ENCODE measurements around the gene TTC39B.
A peak's percentile ranks its signal among the peaks of the same experiment; 100 is the strongest.
"Not testable (repeated sequence)": the region's sequence is repeated elsewhere in the genome, so short reads cannot be mapped to it uniquely, and the experiment has no call there.

TTC39B gene

GRCh38 chr9:15319661-15320060 is 12.6 kb upstream of the TTC39B start:
- peaks cover 2 to 12% (median 6%) of the 10 kb centered on the region in 5 experiments for H3K9me3 ChIP-seq (ENCODE audit: control extremely low read depth in 1 of 5, control insufficient read depth in 4 of 5, insufficient read depth in 2 of 5, low read depth in 1 of 5, low read length in 4 of 5)
- H3K27me3 ChIP-seq (replicated peaks in 2 of 5; ENCODE audit: control insufficient read depth in 4 of 5, insufficient read depth in 5 of 5, low read length in 4 of 5); H3K36me3 ChIP-seq (ENCODE audit: control insufficient read depth in 4 of 4, insufficient read depth in 4 of 4, low read length in 3 of 4); H3K4me3 ChIP-seq (ENCODE audit: control insufficient read depth in 1 of 7, extremely low read depth in 1 of 7, insufficient read depth in 4 of 7, low read depth in 2 of 7, low read length in 6 of 7); H3K4me1 ChIP-seq (ENCODE audit: control extremely low read depth in 1 of 4, control insufficient read depth in 4 of 4, insufficient read depth in 4 of 4, low read length in 3 of 4); H3K27ac ChIP-seq (ENCODE audit: insufficient read depth in 1 of 2, low read depth in 1 of 2, low read length in 2 of 2, poor library complexity in 1 of 2, severe bottlenecking in 2 of 2): not testable (repeated sequence)
- peak in 2 of 3 donors; percentile 63 to 80 for DNase-seq
- WGBS (ENCODE audit: insufficient coverage) = 48% methylated on average over 3 of the region's 9 CpGs
- ChIA-PET CTCF (interaction anchor here (1.0 kb wide), 1 partner anchor 102 kb away, joined by 3 read pairs; no protein-coding TSS in a partner anchor), POLR2A (interaction anchor here (0.6 kb wide), 1 partner anchor 113 kb away, joined by 3 read pairs; no protein-coding TSS in a partner anchor)

GRCh38 chr9:15317836-15318235 is 10.8 kb upstream of the TTC39B start:
- WGBS (ENCODE audit: insufficient coverage) = 94% methylated on average over 3 of the region's 4 CpGs
- Histone ChIP-seq H3K27ac (ENCODE audit: insufficient read depth in 1 of 2, low read depth in 1 of 2, low read length in 2 of 2, poor library complexity in 1 of 2, severe bottlenecking in 2 of 2) (no peak overlapping the region), H3K36me3 (ENCODE audit: control insufficient read depth in 4 of 4, insufficient read depth in 4 of 4, low read length in 3 of 4) (no peaks in the 10 kb centered on the region), H3K4me3 (ENCODE audit: control insufficient read depth in 1 of 7, extremely low read depth in 1 of 7, insufficient read depth in 4 of 7, low read depth in 2 of 7, low read length in 6 of 7) (no peak overlapping the region), H3K4me1 (ENCODE audit: control extremely low read depth in 1 of 4, control insufficient read depth in 4 of 4, insufficient read depth in 4 of 4, low read length in 3 of 4) (peaks cover 0 to 2% (median 0%) of the 10 kb centered on the region in 4 experiments), H3K27me3 (replicated peaks in 2 of 5; ENCODE audit: control insufficient read depth in 4 of 5, insufficient read depth in 5 of 5, low read length in 4 of 5) (no peaks in the 10 kb centered on the region), H3K9me3 (ENCODE audit: control extremely low read depth in 1 of 5, control insufficient read depth in 4 of 5, insufficient read depth in 2 of 5, low read depth in 1 of 5, low read length in 4 of 5) (peaks cover 0 to 8% (median 2%) of the 10 kb centered on the region in 5 experiments)
- CTCF ChIA-PET = interaction anchor here (0.6 to 2.0 kb wide), 3 partner anchors 38 to 492 kb away, joined by 3 to 7 read pairs (median 3); no protein-coding TSS in a partner anchor
- no peak for DNase-seq
- POLR2A ChIA-PET = no interaction called here

DNA sequence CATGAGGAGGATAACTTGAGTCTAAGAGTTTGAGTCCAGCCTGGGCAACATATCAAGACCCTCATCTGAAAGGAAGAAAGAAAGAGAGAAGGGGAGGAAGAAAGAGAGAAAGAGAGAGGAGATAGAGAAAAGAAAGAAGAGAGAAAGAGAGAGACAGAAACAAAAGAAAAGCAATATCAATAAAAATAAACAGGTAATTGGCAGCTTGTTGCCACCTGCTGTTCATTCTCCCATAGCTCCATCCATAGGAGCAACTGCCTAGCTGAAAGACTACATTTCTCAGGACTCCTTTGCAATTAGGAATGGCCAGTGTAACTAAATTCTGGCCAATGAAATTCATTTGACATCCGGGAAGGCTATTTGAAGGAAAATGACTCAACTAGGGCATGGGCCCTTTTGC is 4.6 kb upstream of the TTC39B start:
- CTCF ChIA-PET = interaction anchor here (0.7 to 1.6 kb wide), 4 partner anchors 19 to 100 kb away, joined by 3 read pairs; no protein-coding TSS in a partner anchor
- no peak for DNase-seq
- H3K27ac ChIP-seq (ENCODE audit: insufficient read depth in 1 of 2, low read depth in 1 of 2, low read length in 2 of 2, poor library complexity in 1 of 2, severe bottlenecking in 2 of 2) = no peak overlapping the region
- POLR2A ChIA-PET = interaction anchor here (0.6 kb wide), 1 partner anchor 253 kb away, joined by 3 read pairs; no protein-coding TSS in a partner anchor
- H3K36me3 ChIP-seq (ENCODE audit: control insufficient read depth in 4 of 4, insufficient read depth in 4 of 4, low read length in 3 of 4) = no peaks in the 10 kb centered on the region
- peaks cover 0 to 7% (median 2%) of the 10 kb centered on the region in 5 experiments for H3K9me3 ChIP-seq (ENCODE audit: control extremely low read depth in 1 of 5, control insufficient read depth in 4 of 5, insufficient read depth in 2 of 5, low read depth in 1 of 5, low read length in 4 of 5)
- H3K4me1 ChIP-seq (ENCODE audit: control extremely low read depth in 1 of 4, control insufficient read depth in 4 of 4, insufficient read depth in 4 of 4, low read length in 3 of 4) = peaks cover 0 to 11% (median 6%) of the 10 kb centered on the region in 4 experiments
- H3K4me3 ChIP-seq (ENCODE audit: control insufficient read depth in 1 of 7, extremely low read depth in 1 of 7, insufficient read depth in 4 of 7, low read depth in 2 of 7, low read length in 6 of 7) = no peak overlapping the region
- no peaks in the 10 kb centered on the region for H3K27me3 ChIP-seq (replicated peaks in 2 of 5; ENCODE audit: control insufficient read depth in 4 of 5, insufficient read depth in 5 of 5, low read length in 4 of 5)
- WGBS (ENCODE audit: insufficient coverage) = no CpG with 5 or more reads among the region's 1 CpG

- Histone ChIP-seq H3K27ac (ENCODE audit: insufficient read depth in 1 of 2, low read depth in 1 of 2, low read length in 2 of 2, poor library complexity in 1 of 2, severe bottlenecking in 2 of 2) (no peak overlapping the region), H3K9me3 (ENCODE audit: control extremely low read depth in 1 of 5, control insufficient read depth in 4 of 5, insufficient read depth in 2 of 5, low read depth in 1 of 5, low read length in 4 of 5) (peaks cover 0 to 7% (median 2%) of the 10 kb centered on the region in 5 experiments), H3K4me1 (ENCODE audit: control extremely low read depth in 1 of 4, control insufficient read depth in 4 of 4, insufficient read depth in 4 of 4, low read length in 3 of 4) (peaks cover 5 to 24% (median 14%) of the 10 kb centered on the region in 4 experiments), H3K27me3 (replicated peaks in 2 of 5; ENCODE audit: control insufficient read depth in 4 of 5, insufficient read depth in 5 of 5, low read length in 4 of 5) (no peaks in the 10 kb centered on the region), H3K4me3 (ENCODE audit: control insufficient read depth in 1 of 7, extremely low read depth in 1 of 7, insufficient read depth in 4 of 7, low read depth in 2 of 7, low read length in 6 of 7) (no peak overlapping the region), H3K36me3 (ENCODE audit: control insufficient read depth in 4 of 4, insufficient read depth in 4 of 4, low read length in 3 of 4) (no peaks in the 10 kb centered on the region)
- no CpG with 5 or more reads among the region's 6 CpGs for WGBS (ENCODE audit: insufficient coverage)
- CTCF ChIA-PET = interaction anchor here (1.5 to 1.6 kb wide), 2 partner anchors 31 to 42 kb away, joined by 3 to 4 read pairs; no protein-coding TSS in a partner anchor
- no peak for DNase-seq
- POLR2A ChIA-PET = no interaction called here
These were observed 3.3 kb upstream of the TTC39B start for GRCh38 chr9:15310107-15310850.

GRCh38 chr9:15308511-15308910 is 1.5 kb upstream of the TTC39B start:
- no peak overlapping the region for H3K4me3 ChIP-seq (ENCODE audit: control insufficient read depth in 1 of 7, extremely low read depth in 1 of 7, insufficient read depth in 4 of 7, low read depth in 2 of 7, low read length in 6 of 7)
- ChIA-PET CTCF (interaction anchor here (1.1 to 1.3 kb wide), 3 partner anchors 20 to 31 kb away, joined by 3 read pairs; no protein-coding TSS in a partner anchor), POLR2A (interaction anchor here (0.7 to 1.1 kb wide), 2 partner anchors 9 to 413 kb away, joined by 3 read pairs; no protein-coding TSS in a partner anchor)
- no peaks in the 10 kb centered on the region for H3K36me3 ChIP-seq (ENCODE audit: control insufficient read depth in 4 of 4, insufficient read depth in 4 of 4, low read length in 3 of 4)
- no peaks in the 10 kb centered on the region for H3K27me3 ChIP-seq (replicated peaks in 2 of 5; ENCODE audit: control insufficient read depth in 4 of 5, insufficient read depth in 5 of 5, low read length in 4 of 5)
- 88% methylated on average over 1 of the region's 1 CpG for WGBS (ENCODE audit: insufficient coverage)
- H3K4me1 ChIP-seq (ENCODE audit: control extremely low read depth in 1 of 4, control insufficient read depth in 4 of 4, insufficient read depth in 4 of 4, low read length in 3 of 4) = peaks cover 10 to 28% (median 17%) of the 10 kb centered on the region in 4 experiments
- H3K27ac ChIP-seq (ENCODE audit: insufficient read depth in 1 of 2, low read depth in 1 of 2, low read length in 2 of 2, poor library complexity in 1 of 2, severe bottlenecking in 2 of 2) = no peak overlapping the region
- H3K9me3 ChIP-seq (ENCODE audit: control extremely low read depth in 1 of 5, control insufficient read depth in 4 of 5, insufficient read depth in 2 of 5, low read depth in 1 of 5, low read length in 4 of 5) = peaks cover 0 to 2% (median 0%) of the 10 kb centered on the region in 5 experiments
- no peak for DNase-seq

- ChIA-PET CTCF (interaction anchor here (0.8 to 1.7 kb wide), 7 partner anchors 11 to 115 kb away, joined by 3 to 5 read pairs (median 3); partner anchors contain the start of gene SNAPC3), POLR2A (no interaction called here)
- Histone ChIP-seq H3K9me3 (ENCODE audit: control extremely low read depth in 1 of 5, control insufficient read depth in 4 of 5, insufficient read depth in 2 of 5, low read depth in 1 of 5, low read length in 4 of 5) (no peaks in the 10 kb centered on the region), H3K36me3 (ENCODE audit: control insufficient read depth in 4 of 4, insufficient read depth in 4 of 4, low read length in 3 of 4) (no peaks in the 10 kb centered on the region), H3K27me3 (replicated peaks in 2 of 5; ENCODE audit: control insufficient read depth in 4 of 5, insufficient read depth in 5 of 5, low read length in 4 of 5) (no peaks in the 10 kb centered on the region), H3K4me1 (ENCODE audit: control extremely low read depth in 1 of 4, control insufficient read depth in 4 of 4, insufficient read depth in 4 of 4, low read length in 3 of 4) (peaks cover 10 to 28% (median 17%) of the 10 kb centered on the region in 4 experiments), H3K4me3 (ENCODE audit: control insufficient read depth in 1 of 7, extremely low read depth in 1 of 7, insufficient read depth in 4 of 7, low read depth in 2 of 7, low read length in 6 of 7) (peak overlapping the region; percentile 81 to 94 (median 91)), H3K27ac (ENCODE audit: insufficient read depth in 1 of 2, low read depth in 1 of 2, low read length in 2 of 2, poor library complexity in 1 of 2, severe bottlenecking in 2 of 2) (no peak overlapping the region)
- 3% methylated on average over 5 of the region's 12 CpGs for WGBS (ENCODE audit: insufficient coverage)
- DNase-seq = no peak
These were observed 466 bp upstream of the TTC39B start for GRCh38 chr9:15307523-15307841.

Data from common myeloid progenitor, CD34-positive (primary cell).